Hepatocyte (in vitro differentiated cells): Measurements from ENCODE around the gene COL13A1. TPM values are rescaled to one million over a fixed set of nuclear protein-coding genes. Genes with fewer than 3 reads are reported as not detected.

Experiments used
- DNase-seq: peaks from one replicate; pipeline ENCODE4 v3.0.0-alpha.2; 2016; ENCODE audit warnings: low spot score
- H2AFZ ChIP-seq: fragments of 200-600 bp; sonication (generic); 2 replicates; pipeline ENCODE4 v1.6.0; 2016; ENCODE audit warnings: antibody characterized with exemption, mild to moderate bottlenecking
- H3K27ac ChIP-seq: fragments of 200-600 bp; sonication (generic); 2 replicates; pipeline ENCODE4 v1.5.1; 2016; ENCODE audit warnings: mild to moderate bottlenecking
- H3K27me3 ChIP-seq: fragments of 200-600 bp; sonication (generic); 2 replicates; pipeline ENCODE4 v1.6.1; 2016
- H3K36me3 ChIP-seq: fragments of 200-600 bp; sonication (generic); replicated peaks from 2 replicates; pipeline ENCODE4 v1.5.1; 2016; ENCODE audit warnings: low read depth; ENCODE audit not compliant: insufficient read depth
- H3K4me1 ChIP-seq: fragments of 200-600 bp; sonication (generic); 2 replicates; pipeline ENCODE4 v1.5.1; 2016; ENCODE audit warnings: mild to moderate bottlenecking, moderate library complexity; ENCODE audit not compliant: insufficient read depth
- H3K4me2 ChIP-seq: fragments of 200-600 bp; sonication (generic); 2 replicates; pipeline ENCODE4 v1.6.0; 2016
- H3K4me3 ChIP-seq: fragments of 200-600 bp; sonication (generic); 2 replicates; pipeline ENCODE4 v1.5.1; 2016; ENCODE audit warnings: mild to moderate bottlenecking
- H3K79me2 ChIP-seq: fragments of 200-600 bp; sonication (generic); 2 replicates; pipeline ENCODE4 v1.6.0; 2017; ENCODE audit warnings: mild to moderate bottlenecking
- H3K9me2 ChIP-seq: fragments of 200-600 bp; sonication (generic); replicated peaks from 2 replicates; pipeline ENCODE4 v1.6.0; 2017; ENCODE audit warnings: mild to moderate bottlenecking; ENCODE audit not compliant: insufficient read depth
- H3K9me3 ChIP-seq: fragments of 200-600 bp; sonication (generic); 2 replicates; pipeline ENCODE4 v1.5.1; 2016; ENCODE audit warnings: low read depth, mild to moderate bottlenecking
- H4K20me1 ChIP-seq: fragments of 200-600 bp; sonication (generic); 2 replicates; pipeline ENCODE4 v1.6.0; 2016; ENCODE audit warnings: mild to moderate bottlenecking; ENCODE audit not compliant: insufficient read depth, poor library complexity, severe bottlenecking
- EZH2 ChIP-seq: fragments of 200-600 bp; sonication (generic); IDR thresholded peaks from 2 replicates; pipeline ENCODE4 v1.6.1; 2016; ENCODE audit warnings: antibody characterized with exemption, mild to moderate bottlenecking, borderline replicate concordance
- EZH2phosphoT487 ChIP-seq: fragments of 200-600 bp; sonication (generic); IDR thresholded peaks from one replicate; pipeline ENCODE4 v1.6.1; 2018; ENCODE audit warnings: antibody characterized with exemption, mild to moderate bottlenecking, low read depth, moderate library complexity; ENCODE audit not compliant: unreplicated experiment, severe bottlenecking
- WGBS: methylation state at CpG from one replicate; pipeline ENCODE4 v1.1.6; 2016; ENCODE audit warnings: low lambda C conversion rate; ENCODE audit errors: missing lambda C conversion rate; 5-methylcytosine and 5-hydroxymethylcytosine counted together
- polyA plus RNA-seq: library from polyadenylated mRNA; unstranded; fragments of >200 nt; fragmentation: Nextera tagmentation; extraction: Ambion mirVana; gene quantifications from 2 replicates; pipeline ENCODE4 v1.2.1, GENCODE V29; 2016
- total RNA-seq: library from RNA; depleted of rRNA; stranded (reverse); fragments of >200 nt; gene quantifications from 2 replicates; pipeline ENCODE4 v1.2.3, GENCODE V29; 2014
- TF ChIP-seq, protein P1 (sequence below): fragments of 200-600 bp; sonication (generic); IDR thresholded peaks from 2 replicates; pipeline ENCODE4 v1.5.1; 2016; ENCODE audit warnings: antibody characterized with exemption, mild to moderate bottlenecking; ENCODE audit not compliant: poor library complexity

COL13A1 gene
- total and polyA plus RNA-seq, 2 experiments from 2014 or later: 4.5 to 8.5 TPM

DNA sequence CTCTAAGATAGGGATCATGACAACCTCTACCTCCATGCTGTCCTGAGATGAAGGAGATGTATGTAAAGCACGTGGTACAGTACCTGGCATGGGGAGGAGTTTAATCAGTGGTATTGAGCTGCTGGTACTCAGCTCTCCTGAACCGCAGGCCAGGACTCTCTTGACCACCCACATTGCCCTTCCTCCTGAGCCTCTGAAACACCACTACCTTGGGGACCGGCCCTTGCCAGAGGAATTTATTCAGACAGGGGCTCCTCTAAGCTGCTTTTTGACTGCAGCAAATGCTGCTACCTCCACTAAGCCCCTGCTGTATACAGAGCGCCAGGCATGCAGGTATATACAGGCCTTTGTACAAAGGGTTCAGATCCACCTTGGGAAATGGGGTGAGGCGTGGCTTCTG lies 36.7 kb downstream of the COL13A1 start:
- H4K20me1 ChIP-seq: no peaks in the 10 kb centered on the region
- no peaks in the 10 kb centered on the region for H3K27me3 ChIP-seq
- H3K27ac ChIP-seq: no peak overlapping the region
- H2AFZ ChIP-seq: no peak overlapping the region
- H3K4me3 ChIP-seq: no peak overlapping the region
- DNase-seq: no peak
- 88% methylated on average over 5 of the region's 5 CpGs for WGBS
- peaks cover 31% of the 10 kb centered on the region for H3K4me1 ChIP-seq
- no peak overlapping the region for H3K4me2 ChIP-seq
- H3K79me2 ChIP-seq: no peaks in the 10 kb centered on the region
- TF ChIP-seq, protein P1, sequence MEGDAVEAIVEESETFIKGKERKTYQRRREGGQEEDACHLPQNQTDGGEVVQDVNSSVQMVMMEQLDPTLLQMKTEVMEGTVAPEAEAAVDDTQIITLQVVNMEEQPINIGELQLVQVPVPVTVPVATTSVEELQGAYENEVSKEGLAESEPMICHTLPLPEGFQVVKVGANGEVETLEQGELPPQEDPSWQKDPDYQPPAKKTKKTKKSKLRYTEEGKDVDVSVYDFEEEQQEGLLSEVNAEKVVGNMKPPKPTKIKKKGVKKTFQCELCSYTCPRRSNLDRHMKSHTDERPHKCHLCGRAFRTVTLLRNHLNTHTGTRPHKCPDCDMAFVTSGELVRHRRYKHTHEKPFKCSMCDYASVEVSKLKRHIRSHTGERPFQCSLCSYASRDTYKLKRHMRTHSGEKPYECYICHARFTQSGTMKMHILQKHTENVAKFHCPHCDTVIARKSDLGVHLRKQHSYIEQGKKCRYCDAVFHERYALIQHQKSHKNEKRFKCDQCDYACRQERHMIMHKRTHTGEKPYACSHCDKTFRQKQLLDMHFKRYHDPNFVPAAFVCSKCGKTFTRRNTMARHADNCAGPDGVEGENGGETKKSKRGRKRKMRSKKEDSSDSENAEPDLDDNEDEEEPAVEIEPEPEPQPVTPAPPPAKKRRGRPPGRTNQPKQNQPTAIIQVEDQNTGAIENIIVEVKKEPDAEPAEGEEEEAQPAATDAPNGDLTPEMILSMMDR: no peak
- no peak for TF ChIP-seq EZH2
- no peak for TF ChIP-seq EZH2phosphoT487
- H3K9me3 ChIP-seq: no peaks in the 10 kb centered on the region
- H3K36me3 ChIP-seq: no peaks in the 10 kb centered on the region
- no peaks in the 10 kb centered on the region for H3K9me2 ChIP-seq

DNA sequence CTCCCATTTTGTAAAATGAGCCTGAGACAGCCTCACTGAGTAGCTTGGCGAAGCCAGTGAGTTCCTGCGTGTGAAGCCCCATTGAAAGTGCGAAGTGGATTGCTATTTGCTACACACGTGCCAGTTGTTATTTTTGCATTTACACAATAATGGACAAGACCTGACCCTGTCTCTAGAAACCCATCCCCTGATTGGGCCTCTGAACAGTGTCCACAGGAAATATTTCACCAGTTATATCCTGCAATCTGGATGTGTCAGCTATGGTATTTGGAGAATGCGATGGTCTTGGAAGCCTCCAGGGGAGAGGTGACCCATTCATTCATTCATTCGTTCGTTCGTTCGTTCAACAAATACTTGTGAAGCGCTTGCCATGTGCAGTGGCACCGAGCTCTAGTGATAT lies 37.1 kb downstream of the COL13A1 start:
- Histone ChIP-seq H3K9me2 (no peaks in the 10 kb centered on the region), H3K36me3 (no peaks in the 10 kb centered on the region), H3K9me3 (no peaks in the 10 kb centered on the region), H2AFZ (no peak overlapping the region), H3K27me3 (no peaks in the 10 kb centered on the region), H4K20me1 (no peaks in the 10 kb centered on the region), H3K4me2 (no peak overlapping the region), H3K27ac (no peak overlapping the region), H3K79me2 (no peaks in the 10 kb centered on the region), H3K4me3 (no peak overlapping the region), H3K4me1 (peaks cover 31% of the 10 kb centered on the region)
- 73% methylated on average over 11 of the region's 11 CpGs for WGBS
- TF ChIP-seq EZH2phosphoT487: no peak
- TF ChIP-seq EZH2: no peak
- TF ChIP-seq, protein P1: no peak
- DNase-seq: no peak

DNA sequence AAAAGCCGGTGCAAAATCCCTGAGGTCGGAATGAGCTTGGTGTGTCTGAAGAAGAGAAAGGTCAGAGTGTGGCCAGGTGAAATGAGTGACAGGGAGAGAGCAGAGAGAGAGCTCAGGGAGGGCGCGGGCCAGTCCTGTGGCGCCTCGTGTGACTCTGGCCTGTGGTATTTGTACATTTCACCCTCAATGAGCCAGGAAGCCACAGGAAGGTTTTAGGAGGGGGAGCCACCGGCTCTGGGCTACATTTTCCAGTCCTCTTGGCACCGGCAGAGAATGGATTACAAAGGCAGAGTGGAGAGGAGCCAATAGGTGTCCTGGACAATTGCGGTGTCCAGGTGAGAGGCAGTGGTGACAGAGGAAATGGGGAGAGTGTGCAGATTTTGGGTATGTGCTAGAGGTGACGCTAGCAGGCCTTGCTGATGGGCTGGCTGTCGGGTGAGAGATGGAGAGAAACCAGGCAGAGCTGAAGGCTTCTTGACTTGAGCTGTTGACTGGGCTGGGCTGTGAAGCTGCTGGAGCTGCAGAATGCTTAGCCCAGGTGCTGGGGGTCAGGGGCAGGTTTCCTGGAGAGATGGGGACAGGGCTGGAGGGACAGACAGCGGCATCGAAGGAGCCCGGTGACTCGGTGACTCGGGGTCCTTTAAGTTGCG lies 38.1 kb downstream of the COL13A1 start:
- Histone ChIP-seq H3K36me3 (no peaks in the 10 kb centered on the region), H3K9me3 (no peaks in the 10 kb centered on the region), H3K4me1 (peaks cover 31% of the 10 kb centered on the region), H3K4me3 (no peak overlapping the region), H3K27me3 (no peaks in the 10 kb centered on the region), H3K79me2 (no peaks in the 10 kb centered on the region), H3K9me2 (no peaks in the 10 kb centered on the region), H3K4me2 (no peak overlapping the region), H2AFZ (no peak overlapping the region), H3K27ac (no peak overlapping the region), H4K20me1 (no peaks in the 10 kb centered on the region)
- TF ChIP-seq EZH2phosphoT487 (no peak), EZH2 (no peak)
- TF ChIP-seq, protein P1: no peak
- 75% methylated on average over 17 of the region's 17 CpGs for WGBS
- no peak for DNase-seq
